ENCODE results near the gene PYM1. TPM values are rescaled to one million over a fixed set of nuclear protein-coding genes. Genes with fewer than 3 reads are reported as not detected.

Gene PYM1
- total and polyA plus RNA-seq, 2 of the 13 experiments (the other 11 are each of a cell fraction or from before 2014, with no cell fraction given): 44.0 to 51.8 TPM

DNA sequence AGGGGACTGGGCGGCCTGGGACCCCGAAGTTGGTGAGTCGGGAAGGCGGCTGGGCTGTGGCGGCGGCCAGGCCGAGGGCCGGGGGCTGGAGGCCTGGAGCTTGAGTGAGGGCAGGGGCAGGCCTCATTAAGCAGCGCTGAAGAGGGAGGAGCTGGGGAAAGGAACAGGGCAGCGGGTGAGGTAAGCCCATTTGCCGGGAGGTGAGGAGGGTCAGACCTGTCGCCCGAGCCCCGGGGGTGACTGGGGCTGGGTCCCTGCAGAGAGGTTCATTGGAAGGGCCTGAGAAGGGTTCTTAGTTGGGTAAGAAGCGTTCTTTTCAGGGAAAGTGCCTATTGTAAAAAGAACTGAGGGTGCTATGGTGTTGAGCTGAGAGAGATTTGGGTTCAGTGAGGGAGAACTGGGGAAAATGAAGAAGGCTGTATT lies 46.6 kb upstream of the PYM1 start (continued):
- TF ChIP-seq TGIF2 (CRISPR knock-in tag; IDR thresholded peaks at IDR 0.05) (no peak), FIP1L1 (IDR thresholded peaks at IDR 0.05; ENCODE audit: borderline replicate concordance, insufficient read depth, low read depth, low read length) (no peak), FOXM1 (CRISPR knock-in tag; IDR thresholded peaks at IDR 0.05) (no peak), ISL2 (CRISPR knock-in tag; IDR thresholded peaks at IDR 0.05) (no peak), BCL6 (CRISPR knock-in tag; IDR thresholded peaks at IDR 0.05) (no peak), ZFAT (CRISPR knock-in tag; conservative IDR thresholded peaks at IDR 0.05) (0 out of 2 replicates have a peak, but pooled peaks have one; percentile 22), ZNF572 (CRISPR knock-in tag; IDR thresholded peaks at IDR 0.05) (0 out of 2 replicates have a peak, but pooled peaks have one; percentile 9), ZBTB34 (CRISPR knock-in tag; IDR thresholded peaks at IDR 0.05) (no peak), PHF20 (CRISPR knock-in tag; IDR thresholded peaks at IDR 0.05) (peak; percentile 40; the same call in 1 of the 2 replicates), IRX3 (CRISPR knock-in tag; IDR thresholded peaks at IDR 0.05; ENCODE audit: borderline replicate concordance, low read depth) (0 out of 2 replicates have a peak, but pooled peaks have one; percentile 24), ZNF18 (CRISPR knock-in tag; IDR thresholded peaks at IDR 0.05; ENCODE audit: insufficient replicate concordance) (no peak), ZNF589 (CRISPR knock-in tag; conservative IDR thresholded peaks at IDR 0.05) (no peak), ZNF30 (CRISPR knock-in tag; IDR thresholded peaks at IDR 0.05) (no peak), ZNF430 (CRISPR knock-in tag; IDR thresholded peaks at IDR 0.05) (no peak), FOSL1 (CRISPR knock-in tag; IDR thresholded peaks at IDR 0.05; ENCODE audit: borderline replicate concordance) (no peak)
- TF ChIP-seq, protein P1, sequence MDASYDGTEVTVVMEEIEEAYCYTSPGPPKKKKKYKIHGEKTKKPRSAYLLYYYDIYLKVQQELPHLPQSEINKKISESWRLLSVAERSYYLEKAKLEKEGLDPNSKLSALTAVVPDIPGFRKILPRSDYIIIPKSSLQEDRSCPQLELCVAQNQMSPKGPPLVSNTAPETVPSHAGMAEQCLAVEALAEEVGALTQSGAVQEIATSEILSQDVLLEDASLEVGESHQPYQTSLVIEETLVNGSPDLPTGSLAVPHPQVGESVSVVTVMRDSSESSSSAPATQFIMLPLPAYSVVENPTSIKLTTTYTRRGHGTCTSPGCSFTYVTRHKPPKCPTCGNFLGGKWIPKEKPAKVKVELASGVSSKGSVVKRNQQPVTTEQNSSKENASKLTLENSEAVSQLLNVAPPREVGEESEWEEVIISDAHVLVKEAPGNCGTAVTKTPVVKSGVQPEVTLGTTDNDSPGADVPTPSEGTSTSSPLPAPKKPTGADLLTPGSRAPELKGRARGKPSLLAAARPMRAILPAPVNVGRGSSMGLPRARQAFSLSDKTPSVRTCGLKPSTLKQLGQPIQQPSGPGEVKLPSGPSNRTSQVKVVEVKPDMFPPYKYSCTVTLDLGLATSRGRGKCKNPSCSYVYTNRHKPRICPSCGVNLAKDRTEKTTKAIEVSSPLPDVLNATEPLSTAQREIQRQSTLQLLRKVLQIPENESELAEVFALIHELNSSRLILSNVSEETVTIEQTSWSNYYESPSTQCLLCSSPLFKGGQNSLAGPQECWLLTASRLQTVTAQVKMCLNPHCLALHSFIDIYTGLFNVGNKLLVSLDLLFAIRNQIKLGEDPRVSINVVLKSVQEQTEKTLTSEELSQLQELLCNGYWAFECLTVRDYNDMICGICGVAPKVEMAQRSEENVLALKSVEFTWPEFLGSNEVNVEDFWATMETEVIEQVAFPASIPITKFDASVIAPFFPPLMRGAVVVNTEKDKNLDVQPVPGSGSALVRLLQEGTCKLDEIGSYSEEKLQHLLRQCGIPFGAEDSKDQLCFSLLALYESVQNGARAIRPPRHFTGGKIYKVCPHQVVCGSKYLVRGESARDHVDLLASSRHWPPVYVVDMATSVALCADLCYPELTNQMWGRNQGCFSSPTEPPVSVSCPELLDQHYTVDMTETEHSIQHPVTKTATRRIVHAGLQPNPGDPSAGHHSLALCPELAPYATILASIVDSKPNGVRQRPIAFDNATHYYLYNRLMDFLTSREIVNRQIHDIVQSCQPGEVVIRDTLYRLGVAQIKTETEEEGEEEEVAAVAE (CRISPR knock-in tag; IDR thresholded peaks at IDR 0.05; ENCODE audit: borderline replicate concordance): no peak
- TF ChIP-seq, protein P2, sequence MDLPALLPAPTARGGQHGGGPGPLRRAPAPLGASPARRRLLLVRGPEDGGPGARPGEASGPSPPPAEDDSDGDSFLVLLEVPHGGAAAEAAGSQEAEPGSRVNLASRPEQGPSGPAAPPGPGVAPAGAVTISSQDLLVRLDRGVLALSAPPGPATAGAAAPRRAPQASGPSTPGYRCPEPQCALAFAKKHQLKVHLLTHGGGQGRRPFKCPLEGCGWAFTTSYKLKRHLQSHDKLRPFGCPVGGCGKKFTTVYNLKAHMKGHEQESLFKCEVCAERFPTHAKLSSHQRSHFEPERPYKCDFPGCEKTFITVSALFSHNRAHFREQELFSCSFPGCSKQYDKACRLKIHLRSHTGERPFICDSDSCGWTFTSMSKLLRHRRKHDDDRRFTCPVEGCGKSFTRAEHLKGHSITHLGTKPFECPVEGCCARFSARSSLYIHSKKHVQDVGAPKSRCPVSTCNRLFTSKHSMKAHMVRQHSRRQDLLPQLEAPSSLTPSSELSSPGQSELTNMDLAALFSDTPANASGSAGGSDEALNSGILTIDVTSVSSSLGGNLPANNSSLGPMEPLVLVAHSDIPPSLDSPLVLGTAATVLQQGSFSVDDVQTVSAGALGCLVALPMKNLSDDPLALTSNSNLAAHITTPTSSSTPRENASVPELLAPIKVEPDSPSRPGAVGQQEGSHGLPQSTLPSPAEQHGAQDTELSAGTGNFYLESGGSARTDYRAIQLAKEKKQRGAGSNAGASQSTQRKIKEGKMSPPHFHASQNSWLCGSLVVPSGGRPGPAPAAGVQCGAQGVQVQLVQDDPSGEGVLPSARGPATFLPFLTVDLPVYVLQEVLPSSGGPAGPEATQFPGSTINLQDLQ (CRISPR knock-in tag; IDR thresholded peaks at IDR 0.05): no peak
- TF ChIP-seq, protein P3, sequence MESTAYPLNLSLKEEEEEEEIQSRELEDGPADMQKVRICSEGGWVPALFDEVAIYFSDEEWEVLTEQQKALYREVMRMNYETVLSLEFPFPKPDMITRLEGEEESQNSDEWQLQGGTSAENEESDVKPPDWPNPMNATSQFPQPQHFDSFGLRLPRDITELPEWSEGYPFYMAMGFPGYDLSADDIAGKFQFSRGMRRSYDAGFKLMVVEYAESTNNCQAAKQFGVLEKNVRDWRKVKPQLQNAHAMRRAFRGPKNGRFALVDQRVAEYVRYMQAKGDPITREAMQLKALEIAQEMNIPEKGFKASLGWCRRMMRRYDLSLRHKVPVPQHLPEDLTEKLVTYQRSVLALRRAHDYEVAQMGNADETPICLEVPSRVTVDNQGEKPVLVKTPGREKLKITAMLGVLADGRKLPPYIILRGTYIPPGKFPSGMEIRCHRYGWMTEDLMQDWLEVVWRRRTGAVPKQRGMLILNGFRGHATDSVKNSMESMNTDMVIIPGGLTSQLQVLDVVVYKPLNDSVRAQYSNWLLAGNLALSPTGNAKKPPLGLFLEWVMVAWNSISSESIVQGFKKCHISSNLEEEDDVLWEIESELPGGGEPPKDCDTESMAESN (CRISPR knock-in tag; conservative IDR thresholded peaks at IDR 0.05): 0 out of 2 replicates have a peak, but pooled peaks have one; percentile 13

Data from HepG2 (cell line).